ENCODE measurements around the gene PPP1R1A. TPM values are rescaled to one million over a fixed set of nuclear protein-coding genes. Genes with fewer than 3 reads are reported as not detected.
A peak's percentile ranks its signal among the peaks of the same experiment; 100 is the strongest.

The PPP1R1A gene
- total RNA-seq, 1 experiment from 2014 or later: 8.5 TPM

GRCh38 chr12:54586620-54587019 is 1.8 kb downstream of the PPP1R1A start:
- Histone ChIP-seq H3K56ac (ENCODE audit: insufficient read length, low read depth, low read length) (no peak overlapping the region), H3K23me2 (ENCODE audit: insufficient read length, low read depth, low read length, poor library complexity, severe bottlenecking) (peaks cover 12% of the 10 kb centered on the region), H2AK5ac (ENCODE audit: insufficient read length, low read length) (no peak overlapping the region), H3K18ac (ENCODE audit: insufficient read length, low read depth, low read length) (no peak overlapping the region), H3K27ac (ENCODE audit: insufficient read length, low read depth, low read length) (no peak overlapping the region), H2BK120ac (ENCODE audit: low read depth, low read length, poor library complexity, severe bottlenecking) (no peak overlapping the region), H3T11ph (ENCODE audit: low read length) (no peak overlapping the region), H2BK20ac (ENCODE audit: low read depth, low read length, poor library complexity, severe bottlenecking) (no peak overlapping the region), H2AFZ (ENCODE audit: low read length) (no peak overlapping the region), H4K20me1 (ENCODE audit: control insufficient read depth, insufficient read depth, insufficient read length) (no peaks in the 10 kb centered on the region), H3K23ac (ENCODE audit: insufficient read length, low read depth, low read length) (no peak overlapping the region), H3K79me2 (ENCODE audit: insufficient read depth, low read length) (no peaks in the 10 kb centered on the region), H3K4ac (ENCODE audit: low read depth, low read length) (no peak overlapping the region), H4K5ac (ENCODE audit: insufficient read length, low read depth, low read length) (no peak overlapping the region), H2BK12ac (ENCODE audit: insufficient read length, low read depth, low read length) (no peak overlapping the region), H3K14ac (ENCODE audit: insufficient read depth, low read length) (no peak overlapping the region), H2BK5ac (ENCODE audit: insufficient read length, low read length) (no peak overlapping the region), H4K91ac (ENCODE audit: insufficient read length, low read depth, low read length) (no peak overlapping the region), H3K4me1 (ENCODE audit: insufficient read depth, low read length) (peaks cover 3% of the 10 kb centered on the region; the same call in 1 of the 2 replicates), H3K9ac (ENCODE audit: extremely low read depth, insufficient read length, low read length) (no peak overlapping the region), H3K4me2 (ENCODE audit: insufficient read depth, insufficient read length, low read length) (no peak overlapping the region), H3K9me3 (ENCODE audit: control insufficient read depth, low read depth, low read length) (no peaks in the 10 kb centered on the region), H3K27me3 (ENCODE audit: insufficient read depth, low read length) (peaks cover 10% of the 10 kb centered on the region; the same call in 1 of the 2 replicates), H4K8ac (replicated peaks; ENCODE audit: insufficient read length, low read depth, low read length) (no peak overlapping the region), H3K79me1 (ENCODE audit: insufficient read depth, low read depth, low read length, poor library complexity, severe bottlenecking) (no peaks in the 10 kb centered on the region), H2BK15ac (ENCODE audit: low read depth, low read length) (no peak overlapping the region)
- Mint-ChIP-seq H3K4me3 (peak overlapping the region in 1 of 2 experiments; percentile 86; a peak in 2 of 5 replicates), H3K36me3 (ENCODE audit: insufficient read depth in 1 of 3, low read depth in 3 of 3) (peaks cover 0 to 6% (median 0%) of the 10 kb centered on the region in 3 experiments; a peak in 2 of 7 replicates), H3K4me1 (peaks cover 49 to 80% of the 10 kb centered on the region in 2 experiments), H3K9me3 (no peaks in the 10 kb centered on the region; a peak in 1 of 5 replicates), H3K27me3 (ENCODE audit: low read depth) (peaks cover 88% of the 10 kb centered on the region), H3K27ac (no peak overlapping the region)
- no peak for DNase-seq
- no CpG with 5 or more reads among the region's 2 CpGs for WGBS (ENCODE audit: extremely low coverage, insufficient read length, low lambda C conversion rate)
- TF ChIP-seq CTCF (conservative IDR thresholded peaks at IDR 0.05): no peak
